GM12874 (cell line): ENCODE measurements around the gene GPR157.

Experiments used
- CTCF ChIP-seq: IDR thresholded peaks from 2 replicates; pipeline ENCODE4 v1.5.1; 2011; ENCODE audit warnings: low read depth, mild to moderate bottlenecking, control low read depth, low read length, moderate library complexity; ENCODE audit not compliant: insufficient read depth

GPR157 gene

GRCh38 chr1:9129266-9130041 lies 552 bp upstream of the GPR157 start:
- TF ChIP-seq CTCF = no peak

- no peak for TF ChIP-seq CTCF
These were observed 759 bp downstream of the GPR157 start for GRCh38 chr1:9128166-9128519.

GRCh38 chr1:9127395-9128165 lies 1.3 kb downstream of the GPR157 start:
- no peak for TF ChIP-seq CTCF

- TF ChIP-seq CTCF = no peak
These were observed 2.4 kb downstream of the GPR157 start for GRCh38 chr1:9126511-9126910.

GRCh38 chr1:9125325-9125724 lies 3.6 kb downstream of the GPR157 start:
- TF ChIP-seq CTCF = no peak

GRCh38 chr1:9121496-9122409 lies 7.1 kb downstream of the GPR157 start:
- TF ChIP-seq CTCF = no peak
